ACC112 (cell line): ENCODE results near the gene MOK.

Source experiments
- H2AFZ ChIP-seq: fragments of 200-600 bp; sonication (generic); one replicate; pipeline ENCODE4 v1.6.0; 2017; ENCODE audit warnings: antibody characterized with exemption, low read length; ENCODE audit not compliant: unreplicated experiment
- H3K27ac ChIP-seq: fragments of 200-600 bp; sonication (generic); 2 replicates; pipeline ENCODE4 v1.5.1; 2014; ENCODE audit warnings: low read depth, mild to moderate bottlenecking, antibody characterized with exemption, low read length, moderate library complexity
- H3K27me3 ChIP-seq: fragments of 200-600 bp; sonication (generic); 2 replicates; pipeline ENCODE4 v1.6.1; 2014; ENCODE audit warnings: mild to moderate bottlenecking, antibody characterized with exemption, low read length, moderate library complexity, mixed read lengths; ENCODE audit not compliant: insufficient read depth
- H3K36me3 ChIP-seq: fragments of 200-600 bp; sonication (generic); 2 replicates; pipeline ENCODE4 v1.6.1; 2016; ENCODE audit warnings: mild to moderate bottlenecking, antibody characterized with exemption, low read length, moderate library complexity, mixed read lengths; ENCODE audit not compliant: insufficient read depth
- H3K4me1 ChIP-seq: fragments of 200-600 bp; sonication (generic); one replicate; pipeline ENCODE4 v1.6.1; 2016; ENCODE audit warnings: low read length, mixed read lengths; ENCODE audit not compliant: insufficient read depth, unreplicated experiment, control insufficient read depth
- H3K4me3 ChIP-seq: fragments of 200-600 bp; sonication (generic); 2 replicates; pipeline ENCODE4 v1.5.1; 2014; ENCODE audit warnings: mild to moderate bottlenecking, low read depth, low read length
- H3K79me2 ChIP-seq: fragments of 200-600 bp; sonication (generic); one replicate; pipeline ENCODE4 v1.6.0; 2016; ENCODE audit warnings: low read length; ENCODE audit not compliant: control insufficient read depth, unreplicated experiment, insufficient read depth

Gene MOK

DNA sequence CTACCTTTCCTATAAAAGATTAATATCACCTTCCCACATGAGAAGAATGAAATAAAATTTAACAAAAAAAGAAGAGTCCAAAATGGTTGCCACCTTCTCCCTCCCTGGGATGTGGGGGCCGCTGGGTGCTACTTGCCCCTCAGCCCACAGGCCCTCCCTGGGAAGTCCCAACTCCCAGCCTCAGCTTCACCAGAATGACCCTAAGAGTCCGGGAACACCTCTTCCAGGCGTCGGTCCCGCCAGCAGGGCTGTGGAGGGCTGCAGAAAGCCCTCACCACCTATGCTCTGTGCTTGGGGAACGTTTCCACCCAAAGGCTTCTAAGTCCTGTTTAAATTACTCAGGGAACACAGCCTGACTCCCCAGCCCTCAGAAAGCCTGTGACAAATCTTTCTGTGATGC is 71.9 kb downstream of the MOK start:
- peaks cover 42% of the 10 kb centered on the region for H3K79me2 ChIP-seq
- peaks cover 13% of the 10 kb centered on the region for H3K4me1 ChIP-seq
- H2AFZ ChIP-seq, result no peak overlapping the region
- 0 out of 2 replicates have a peak overlapping the region, but pooled peaks have one; percentile 81 for H3K27ac ChIP-seq
- no peak overlapping the region for H3K4me3 ChIP-seq
- H3K27me3 ChIP-seq, result no peaks in the 10 kb centered on the region
- H3K36me3 ChIP-seq, result peaks cover 45% of the 10 kb centered on the region; the same call in 1 of the 2 replicates

DNA sequence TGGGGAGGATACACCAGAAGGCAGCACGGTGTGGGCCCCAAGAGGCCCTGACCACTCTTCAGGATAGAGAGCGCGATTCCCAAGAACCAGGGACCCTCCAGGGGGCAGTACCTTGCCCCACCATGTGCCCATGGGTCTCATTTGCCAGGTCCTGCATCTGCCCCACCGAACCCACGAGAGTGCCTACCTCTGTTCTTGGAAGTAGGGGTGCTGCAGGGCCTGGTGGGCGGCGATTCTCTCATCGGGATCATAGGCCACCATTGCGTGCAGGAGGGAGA is 72.7 kb downstream of the MOK start:
- Histone ChIP-seq H3K4me3 (no peak overlapping the region), H3K27me3 (no peaks in the 10 kb centered on the region), H3K36me3 (peaks cover 45% of the 10 kb centered on the region; the same call in 1 of the 2 replicates), H3K27ac (no peak overlapping the region), H3K4me1 (peaks cover 13% of the 10 kb centered on the region), H2AFZ (no peak overlapping the region), H3K79me2 (peaks cover 41% of the 10 kb centered on the region)

- Histone ChIP-seq H3K27me3 (no peaks in the 10 kb centered on the region), H2AFZ (no peak overlapping the region), H3K4me1 (peaks cover 13% of the 10 kb centered on the region), H3K79me2 (peaks cover 36% of the 10 kb centered on the region), H3K27ac (no peak overlapping the region), H3K4me3 (no peak overlapping the region), H3K36me3 (peaks cover 45% of the 10 kb centered on the region; the same call in 1 of the 2 replicates)
These were observed 73.3 kb downstream of the MOK start for GRCh38 chr14:102231476-102232347.

- no peak overlapping the region for H3K27ac ChIP-seq
- H3K4me1 ChIP-seq, result peaks cover 12% of the 10 kb centered on the region
These were observed 74.3 kb downstream of the MOK start for GRCh38 chr14:102230481-102231210.

DNA sequence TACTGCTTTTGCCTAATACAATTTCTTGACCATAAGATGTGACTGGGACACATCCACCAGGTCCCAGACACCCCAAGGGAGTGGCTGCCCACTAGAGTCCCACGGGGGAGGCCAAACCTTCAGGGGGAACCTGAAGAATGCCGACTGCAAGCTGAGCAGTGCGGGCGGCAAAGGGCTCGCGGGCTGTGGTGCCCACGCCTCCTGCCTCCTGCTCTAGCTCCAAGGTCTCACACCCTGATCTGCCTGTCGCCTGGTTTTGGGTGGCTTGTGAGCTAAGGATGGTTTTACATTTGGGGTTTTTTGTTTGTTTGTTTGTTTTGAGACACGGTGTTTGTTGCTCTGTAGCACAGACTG is 75.2 kb downstream of the MOK start:
- peaks cover 6% of the 10 kb centered on the region for H3K4me1 ChIP-seq
- peaks cover 21% of the 10 kb centered on the region for H3K79me2 ChIP-seq
- no peak overlapping the region for H3K27ac ChIP-seq
- H3K4me3 ChIP-seq, result no peak overlapping the region
- H3K27me3 ChIP-seq, result no peaks in the 10 kb centered on the region
- no peak overlapping the region for H2AFZ ChIP-seq
- H3K36me3 ChIP-seq, result peaks cover 46% of the 10 kb centered on the region; the same call in 1 of the 2 replicates

More at GRCh38 chr14:102230481-102231210, 74.3 kb downstream of the MOK start:
- peaks cover 45% of the 10 kb centered on the region; the same call in 1 of the 2 replicates for H3K36me3 ChIP-seq
- H3K79me2 ChIP-seq, result peaks cover 26% of the 10 kb centered on the region
- H2AFZ ChIP-seq, result no peak overlapping the region
- H3K27me3 ChIP-seq, result no peaks in the 10 kb centered on the region
- H3K4me3 ChIP-seq, result no peak overlapping the region

DNA sequence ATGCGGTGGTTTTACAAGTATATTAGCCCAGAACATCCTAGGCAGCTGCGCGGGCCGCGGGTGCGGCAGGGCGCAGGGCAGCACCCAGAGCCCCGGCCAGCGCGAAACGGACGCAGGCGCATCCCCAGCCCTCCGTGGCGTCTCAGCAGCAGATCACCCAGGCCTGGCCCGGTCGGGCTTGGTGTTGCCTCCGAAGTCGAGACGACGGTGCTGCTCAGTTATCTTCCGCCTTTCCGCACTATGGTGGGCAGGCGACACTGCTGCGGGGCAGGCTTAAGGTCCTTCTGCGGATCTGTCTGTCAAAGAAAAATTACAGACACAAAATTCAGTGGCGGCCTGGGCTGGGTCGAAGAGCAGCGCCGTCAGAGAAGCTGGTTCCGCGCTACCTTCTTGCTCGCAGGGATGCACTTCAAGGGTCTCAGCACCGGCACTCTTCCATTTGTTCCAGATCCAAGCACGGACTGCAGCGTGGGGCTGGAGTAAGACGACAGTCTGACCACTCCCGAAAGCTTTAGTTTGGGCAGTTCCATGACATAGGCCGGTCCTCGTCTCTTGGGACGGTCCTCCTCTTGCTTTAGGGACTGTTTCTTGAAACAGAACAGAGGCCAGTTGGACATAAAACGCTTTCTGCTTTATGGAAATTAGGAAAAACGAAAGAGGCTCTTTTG is 75.8 kb downstream of the MOK start:
- no peak overlapping the region for H3K27ac ChIP-seq

DNA sequence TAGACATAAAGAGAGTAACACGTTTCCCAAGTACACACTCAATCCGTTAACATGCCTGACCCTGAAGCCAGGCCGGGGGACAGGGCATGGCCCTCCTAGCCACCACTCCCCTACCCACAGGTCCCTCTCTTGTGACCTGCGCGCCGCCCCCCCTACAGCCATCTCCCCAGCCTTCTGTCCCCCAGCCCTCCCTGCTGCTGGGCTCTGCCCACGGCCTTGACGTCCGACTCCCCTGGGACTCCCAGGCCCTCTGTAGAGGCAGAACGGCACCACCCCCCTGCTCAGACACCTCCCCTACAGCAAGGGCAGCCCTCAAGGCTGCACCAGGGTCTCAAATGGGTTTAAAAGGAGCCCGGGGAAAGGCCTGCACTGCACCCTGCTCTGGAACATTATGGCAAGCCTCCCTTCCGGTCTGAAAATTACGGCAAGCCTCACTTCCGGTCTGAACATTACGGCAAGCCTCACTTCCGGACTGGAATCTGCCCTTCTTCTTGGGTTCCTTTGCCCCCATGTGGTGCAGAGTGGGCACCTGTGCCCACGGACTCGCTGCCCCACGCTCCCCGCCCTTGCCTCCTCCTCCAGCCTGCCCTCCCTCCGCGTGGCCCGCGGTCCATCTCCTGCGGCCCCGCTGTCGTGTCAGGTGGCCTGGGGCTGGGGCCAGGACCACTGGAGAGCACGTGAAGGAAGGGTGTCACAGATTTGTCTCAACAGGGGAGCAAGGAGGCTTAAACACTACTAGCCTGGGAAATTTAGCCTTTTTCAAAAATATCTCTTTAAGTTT is 77.6 kb downstream of the MOK start:
- Histone ChIP-seq H3K27ac (no peak overlapping the region), H3K4me3 (no peak overlapping the region), H3K4me1 (no peaks in the 10 kb centered on the region), H3K27me3 (no peaks in the 10 kb centered on the region), H2AFZ (no peak overlapping the region), H3K79me2 (peaks cover 5% of the 10 kb centered on the region), H3K36me3 (peaks cover 36% of the 10 kb centered on the region; the same call in 1 of the 2 replicates)

More for the DNA sequence above, 75.8 kb downstream of the MOK start:
- H3K4me1 ChIP-seq, result peaks cover 5% of the 10 kb centered on the region
- H3K4me3 ChIP-seq, result no peak overlapping the region
- peaks cover 16% of the 10 kb centered on the region for H3K79me2 ChIP-seq
- no peaks in the 10 kb centered on the region for H3K27me3 ChIP-seq
- no peak overlapping the region for H2AFZ ChIP-seq
- peaks cover 47% of the 10 kb centered on the region; the same call in 1 of the 2 replicates for H3K36me3 ChIP-seq

GRCh38 chr14:102226356-102227125 is 78.4 kb downstream of the MOK start:
- no peak overlapping the region for H3K27ac ChIP-seq
- peaks cover 35% of the 10 kb centered on the region; the same call in 1 of the 2 replicates for H3K36me3 ChIP-seq
- H3K4me3 ChIP-seq, result no peak overlapping the region
- H3K79me2 ChIP-seq, result peaks cover 5% of the 10 kb centered on the region
- H3K27me3 ChIP-seq, result no peaks in the 10 kb centered on the region
- peaks cover under 1% of the 10 kb centered on the region for H3K4me1 ChIP-seq
- H2AFZ ChIP-seq, result no peak overlapping the region

GRCh38 chr14:102225936-102226335 is 79.0 kb downstream of the MOK start:
- Histone ChIP-seq H2AFZ (no peak overlapping the region), H3K4me3 (no peak overlapping the region), H3K79me2 (no peaks in the 10 kb centered on the region), H3K27me3 (no peaks in the 10 kb centered on the region), H3K27ac (no peak overlapping the region), H3K36me3 (peaks cover 31% of the 10 kb centered on the region; the same call in 1 of the 2 replicates), H3K4me1 (peaks cover 7% of the 10 kb centered on the region)
